ENCODE measurements around the gene RPS6KA5.
"Not testable (repeated sequence)": the region's sequence is repeated elsewhere in the genome, so short reads cannot be mapped to it uniquely, and the experiment has no call there.

RPS6KA5 gene

GRCh38 chr14:91060351-91061055 lies at the start of gene RPS6KA5:
TSS of gene RPS6KA5 (minus strand) at chr14:91060641. CDS start at chr14:91060434, 207 bp downstream.
- DNase-seq (ENCODE audit: low spot score) (peak; percentile 92), FAIRE-seq (no peak)

DNA sequence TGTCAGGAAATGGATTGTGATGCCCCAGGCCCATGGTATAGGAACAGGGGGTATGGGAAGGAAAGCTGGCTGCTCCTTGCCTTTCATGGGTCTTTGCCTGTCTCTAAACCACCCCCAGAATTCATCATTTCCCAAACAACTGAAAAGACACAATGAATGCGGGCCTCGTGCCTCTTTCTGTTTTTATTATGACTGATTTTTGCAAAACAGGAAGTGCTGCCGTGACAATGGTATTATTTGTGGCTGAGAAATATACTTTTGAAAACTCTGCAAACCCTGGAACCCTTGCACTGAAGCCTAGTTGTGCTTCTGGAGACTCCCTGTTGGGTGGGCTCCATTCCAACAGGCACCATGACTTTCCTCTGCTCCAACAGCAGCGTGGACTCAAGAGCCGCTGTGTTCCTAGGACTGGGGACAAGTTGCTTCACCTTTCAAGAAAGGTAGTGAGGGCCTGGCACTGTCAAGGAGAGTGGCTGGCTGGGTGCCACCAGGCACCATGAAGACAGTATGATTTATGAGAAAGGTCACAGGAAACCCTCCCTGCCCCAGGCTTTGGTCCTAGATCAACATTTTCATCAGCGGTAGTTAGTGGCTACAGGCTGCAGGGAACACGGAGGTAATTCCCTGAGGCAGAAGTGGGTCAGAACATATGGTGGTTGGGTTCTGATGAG lies 48.6 kb upstream of the RPS6KA5 start:
- DNase-seq (ENCODE audit: low spot score) (no peak), FAIRE-seq (no peak)

DNA sequence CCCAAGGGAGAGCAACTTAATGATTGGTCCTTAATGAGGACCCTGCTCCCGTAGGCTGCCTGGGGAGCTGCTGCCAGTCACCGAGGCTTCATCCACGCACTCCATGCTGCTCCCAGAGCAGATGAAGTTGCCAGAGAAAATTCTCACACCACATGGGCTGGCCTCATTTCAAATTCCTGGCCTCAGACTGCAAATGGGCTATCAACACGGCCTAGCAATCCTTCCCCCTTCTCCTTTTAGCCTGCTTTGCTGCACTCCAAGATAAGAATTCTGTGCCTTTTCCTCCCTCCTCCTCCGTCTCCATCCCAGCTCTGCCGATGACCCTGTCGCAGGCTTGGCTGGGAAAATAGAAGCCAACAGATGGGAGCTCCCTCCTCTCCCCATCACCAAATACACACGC lies 42.7 kb upstream of the RPS6KA5 start:
- no peak for DNase-seq (ENCODE audit: low spot score)
- FAIRE-seq = no peak

DNA sequence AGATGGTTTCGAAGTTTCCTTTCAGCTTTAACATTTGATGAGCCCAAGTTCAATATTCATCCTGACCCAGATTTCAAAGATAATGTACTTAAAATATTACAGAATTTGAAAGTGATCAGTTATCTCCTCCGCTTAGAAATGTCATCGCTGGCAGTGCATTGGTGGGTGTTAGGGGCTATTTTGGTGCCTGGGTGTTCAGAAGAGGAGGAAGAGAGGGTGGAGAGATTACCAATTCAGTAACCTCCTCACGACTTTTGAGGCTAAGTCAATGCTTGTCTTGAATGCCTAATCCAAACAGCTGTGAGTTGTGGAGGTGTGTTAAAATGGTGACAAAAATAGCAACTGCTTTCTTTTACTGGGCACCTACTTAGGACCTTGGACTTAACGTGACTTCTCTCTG lies 39.7 kb upstream of the RPS6KA5 start:
- DNase-seq (ENCODE audit: low spot score) (no peak), FAIRE-seq (no peak)

DNA sequence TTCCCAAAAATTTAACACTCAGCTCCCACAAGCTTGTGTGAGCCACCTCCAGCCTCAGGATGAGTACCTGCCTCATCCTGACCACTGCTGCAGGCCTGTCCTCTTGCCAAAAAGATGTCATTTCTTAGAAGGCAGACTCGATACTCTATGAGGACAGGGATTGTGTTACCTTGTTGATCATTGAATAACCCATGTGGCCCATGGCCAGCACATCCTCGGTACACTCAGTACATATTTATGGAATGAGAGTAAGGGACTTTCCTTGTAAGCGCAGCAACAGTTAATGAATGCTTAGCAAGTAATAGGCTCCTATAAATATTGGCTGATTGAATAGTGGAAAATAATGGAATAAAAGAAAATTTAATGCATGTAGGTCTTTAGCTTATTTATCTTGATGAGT lies 38.1 kb upstream of the RPS6KA5 start:
- FAIRE-seq = no peak

GRCh38 chr14:91097657-91098056 lies 37.2 kb upstream of the RPS6KA5 start:
- not testable (repeated sequence) for DNase-seq (ENCODE audit: low spot score); FAIRE-seq

More for the DNA sequence above, 38.1 kb upstream of the RPS6KA5 start:
- no peak for DNase-seq (ENCODE audit: low spot score)

- FAIRE-seq (no peak), DNase-seq (ENCODE audit: low spot score) (no peak)
Measured at GRCh38 chr14:91095178-91095577, 34.7 kb upstream of the RPS6KA5 start.

DNA sequence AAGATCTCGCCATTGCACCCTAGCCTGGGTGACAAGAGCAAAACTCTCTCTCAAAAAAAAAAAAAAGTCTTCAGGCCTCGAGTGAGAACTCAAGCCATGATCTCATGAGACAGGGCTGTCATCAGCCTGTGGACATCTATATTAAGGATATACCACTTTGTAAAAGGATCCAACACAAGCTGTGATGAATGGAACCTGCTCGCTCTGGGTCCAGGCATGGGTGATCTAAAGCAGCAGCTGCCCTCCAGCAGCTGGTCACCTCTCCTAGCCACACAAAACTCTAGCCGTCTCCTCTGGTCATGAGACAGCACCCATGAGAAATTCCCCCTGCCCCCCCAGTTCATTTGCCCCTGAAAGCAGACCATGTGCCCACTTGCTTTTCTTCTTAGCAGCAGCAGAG lies 34.3 kb upstream of the RPS6KA5 start:
- FAIRE-seq = no peak

GRCh38 chr14:91093743-91094472 lies 33.5 kb upstream of the RPS6KA5 start:
- not testable (repeated sequence) for DNase-seq (ENCODE audit: low spot score); FAIRE-seq

More for the DNA sequence above, 34.3 kb upstream of the RPS6KA5 start:
- DNase-seq (ENCODE audit: low spot score) = no peak

DNA sequence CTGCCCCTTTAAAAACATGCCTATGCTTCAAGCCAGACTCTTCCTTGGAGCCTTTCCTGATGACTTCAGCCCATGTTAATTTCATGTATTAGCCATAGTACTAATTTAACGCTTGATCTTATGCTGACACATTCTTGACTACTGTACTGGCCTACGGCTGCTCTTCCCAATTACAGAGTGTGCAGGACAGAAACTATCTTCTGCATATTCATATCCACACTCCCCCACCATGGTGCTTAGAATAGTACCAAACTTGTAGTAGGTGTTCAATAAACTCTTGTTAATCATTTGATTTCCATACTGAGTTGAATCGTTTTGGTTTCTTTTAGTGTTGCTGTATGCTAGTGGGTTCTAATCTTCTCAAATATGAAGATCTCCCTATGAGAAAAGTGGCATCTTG lies 31.6 kb upstream of the RPS6KA5 start:
- no peak for FAIRE-seq
- no peak for DNase-seq (ENCODE audit: low spot score)

DNA sequence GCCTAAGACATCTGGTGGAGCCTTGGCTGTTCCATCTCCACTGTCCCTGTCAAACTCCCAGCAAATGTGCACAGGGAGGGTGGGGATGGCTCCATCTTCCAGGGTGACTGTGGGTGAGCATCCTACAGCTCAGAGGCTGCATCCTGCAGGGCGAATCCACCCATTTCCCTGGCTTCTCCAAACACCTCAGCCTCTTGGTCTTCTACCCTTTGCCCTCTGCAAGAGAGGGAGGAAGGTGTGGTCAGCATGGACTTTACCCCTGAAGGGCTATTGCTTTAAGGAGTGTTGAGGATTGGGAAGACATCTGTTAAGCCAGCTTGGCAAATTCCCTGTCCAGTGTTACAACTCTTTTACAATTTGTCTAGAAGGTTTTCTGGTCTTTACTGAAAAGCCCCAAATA lies 30.3 kb upstream of the RPS6KA5 start:
- no peak for FAIRE-seq

DNA sequence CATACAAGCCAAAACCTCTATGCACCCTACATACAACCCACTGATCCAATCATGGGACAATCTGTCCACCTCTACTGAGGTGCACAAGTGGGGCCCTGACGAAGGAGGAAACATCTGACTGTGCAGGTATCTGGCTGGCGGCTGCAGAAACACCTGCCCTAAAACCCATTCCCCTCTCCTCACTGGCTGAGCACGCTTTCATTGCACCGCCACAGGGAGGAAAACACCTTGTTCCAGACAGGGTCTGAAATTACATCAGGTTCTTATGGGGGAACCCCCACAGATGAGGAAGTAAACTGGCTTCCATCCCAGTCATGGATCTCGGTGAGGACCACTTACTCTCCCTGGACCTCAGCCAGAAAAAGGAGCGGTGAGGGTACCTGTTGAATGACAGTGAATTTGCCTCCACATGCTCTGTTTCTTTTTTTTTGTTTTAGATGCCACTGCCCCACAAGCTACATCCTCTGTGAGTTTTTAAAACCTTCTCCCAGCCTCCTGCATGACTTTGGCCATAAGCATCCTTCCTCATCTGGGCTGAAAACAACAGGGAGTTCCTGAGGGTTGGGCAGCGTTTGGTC lies 29.6 kb upstream of the RPS6KA5 start:
- DNase-seq (ENCODE audit: low spot score) (no peak), FAIRE-seq (no peak)

More for the DNA sequence above, 30.3 kb upstream of the RPS6KA5 start:
- DNase-seq (ENCODE audit: low spot score) = no peak

DNA sequence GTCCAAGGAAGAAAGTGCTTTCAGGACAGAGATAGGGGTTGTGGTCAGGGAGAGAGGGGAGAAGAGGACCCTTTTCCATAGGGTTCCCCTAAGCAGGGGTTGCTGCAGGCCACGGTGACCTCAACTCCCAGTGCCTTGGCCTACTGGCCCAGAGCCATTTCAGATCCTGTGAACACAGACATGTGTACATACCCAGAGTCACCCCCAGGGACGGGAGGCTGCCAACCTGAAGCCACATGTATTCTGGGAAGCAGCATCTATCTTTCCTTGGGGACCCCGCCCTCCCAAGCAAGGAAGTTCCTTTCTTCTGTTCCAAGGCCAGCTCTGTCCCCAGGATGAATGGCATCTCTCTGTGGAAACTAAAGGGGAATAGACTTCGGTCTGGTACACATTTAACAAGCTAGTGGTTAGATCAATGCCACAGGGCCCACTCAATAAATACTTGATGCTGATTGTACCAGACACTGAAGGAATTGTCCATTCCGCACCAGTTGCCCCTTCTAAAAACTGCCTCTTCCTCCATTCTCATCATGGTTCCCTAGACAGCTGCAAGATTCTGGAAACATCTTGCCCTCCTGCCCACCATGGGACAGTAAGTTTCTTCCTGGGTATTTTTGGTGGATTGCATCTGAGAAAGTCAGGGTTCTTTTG lies 28.3 kb upstream of the RPS6KA5 start:
- no peak for FAIRE-seq

GRCh38 chr14:91087470-91087869 lies 27.0 kb upstream of the RPS6KA5 start:
- DNase-seq (ENCODE audit: low spot score); FAIRE-seq: not testable (repeated sequence)

More for the DNA sequence above, 28.3 kb upstream of the RPS6KA5 start:
- DNase-seq (ENCODE audit: low spot score) = no peak

DNA sequence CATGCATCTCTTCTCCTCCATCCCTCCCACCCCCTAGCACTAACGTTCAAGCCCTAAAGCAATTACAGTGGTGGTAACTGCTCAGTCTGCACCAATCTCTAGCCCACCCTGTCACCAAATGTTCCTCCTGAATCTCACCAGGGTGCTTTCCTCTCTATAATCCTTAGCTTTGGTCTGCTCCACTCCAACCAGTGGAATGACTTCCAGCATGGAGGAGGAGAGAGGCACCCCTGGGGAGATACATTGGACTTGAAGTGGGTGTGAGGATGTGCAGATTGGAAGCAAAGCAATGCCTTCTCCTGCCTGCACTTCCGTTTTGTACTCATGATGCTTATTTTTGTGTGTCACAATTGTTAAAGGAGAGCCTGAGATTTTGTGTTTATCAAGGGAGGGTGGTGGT lies 24.1 kb upstream of the RPS6KA5 start:
- FAIRE-seq (no peak), DNase-seq (ENCODE audit: low spot score) (no peak)

- no peak for FAIRE-seq
- no peak for DNase-seq (ENCODE audit: low spot score)
Measured at GRCh38 chr14:91082282-91082681, 21.8 kb upstream of the RPS6KA5 start.

GRCh38 chr14:91080071-91080470 lies 19.6 kb upstream of the RPS6KA5 start:
- FAIRE-seq = no peak
- no peak for DNase-seq (ENCODE audit: low spot score)

DNA sequence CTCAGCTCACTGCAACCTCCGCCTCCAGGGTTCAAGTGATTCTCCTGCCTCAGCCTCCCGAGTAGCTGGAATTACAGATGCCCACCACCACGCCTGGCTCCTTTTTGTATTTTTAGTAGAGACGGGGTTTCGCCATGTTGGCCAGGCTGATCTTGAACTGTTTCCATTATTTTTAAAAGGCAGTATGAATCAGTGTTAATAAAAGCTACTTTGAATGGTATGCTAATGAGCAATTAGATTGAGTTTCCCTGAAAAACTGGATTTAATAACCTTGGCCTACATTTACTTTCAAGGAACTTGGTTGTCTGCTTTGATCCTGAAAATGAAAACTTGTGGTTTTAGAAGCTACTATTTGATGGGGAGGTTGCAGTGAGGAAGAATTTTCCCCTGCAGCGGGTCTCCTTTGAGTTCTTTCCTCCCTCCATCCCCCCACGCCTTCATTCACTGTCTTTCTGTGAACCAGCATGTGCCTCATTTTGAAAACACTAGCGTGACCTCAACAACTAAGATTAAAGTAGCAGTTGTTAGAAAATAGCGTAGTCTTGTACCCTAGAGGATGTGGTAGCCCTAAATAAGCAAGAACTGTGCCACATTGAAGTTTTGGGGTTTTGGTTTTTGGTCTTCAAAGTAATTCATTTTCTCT lies 17.8 kb upstream of the RPS6KA5 start:
- no peak for DNase-seq (ENCODE audit: low spot score)
- no peak for FAIRE-seq

GRCh38 chr14:91075553-91075952 lies 15.1 kb upstream of the RPS6KA5 start:
- no peak for FAIRE-seq

GRCh38 chr14:91070572-91070971 lies 10.1 kb upstream of the RPS6KA5 start:
- FAIRE-seq = no peak
- DNase-seq (ENCODE audit: low spot score) = no peak

More at GRCh38 chr14:91075553-91075952, 15.1 kb upstream of the RPS6KA5 start:
- DNase-seq (ENCODE audit: low spot score) = no peak

- DNase-seq (ENCODE audit: low spot score) = no peak
- no peak for FAIRE-seq
Measured at GRCh38 chr14:91068642-91069041, 8.2 kb upstream of the RPS6KA5 start.

Data from urothelium cell line (cell line).